ENCODE measurements around the gene TMEM130.
"Not testable (repeated sequence)": the region's sequence is repeated elsewhere in the genome, so short reads cannot be mapped to it uniquely, and the experiment has no call there.

The TMEM130 gene

DNA sequence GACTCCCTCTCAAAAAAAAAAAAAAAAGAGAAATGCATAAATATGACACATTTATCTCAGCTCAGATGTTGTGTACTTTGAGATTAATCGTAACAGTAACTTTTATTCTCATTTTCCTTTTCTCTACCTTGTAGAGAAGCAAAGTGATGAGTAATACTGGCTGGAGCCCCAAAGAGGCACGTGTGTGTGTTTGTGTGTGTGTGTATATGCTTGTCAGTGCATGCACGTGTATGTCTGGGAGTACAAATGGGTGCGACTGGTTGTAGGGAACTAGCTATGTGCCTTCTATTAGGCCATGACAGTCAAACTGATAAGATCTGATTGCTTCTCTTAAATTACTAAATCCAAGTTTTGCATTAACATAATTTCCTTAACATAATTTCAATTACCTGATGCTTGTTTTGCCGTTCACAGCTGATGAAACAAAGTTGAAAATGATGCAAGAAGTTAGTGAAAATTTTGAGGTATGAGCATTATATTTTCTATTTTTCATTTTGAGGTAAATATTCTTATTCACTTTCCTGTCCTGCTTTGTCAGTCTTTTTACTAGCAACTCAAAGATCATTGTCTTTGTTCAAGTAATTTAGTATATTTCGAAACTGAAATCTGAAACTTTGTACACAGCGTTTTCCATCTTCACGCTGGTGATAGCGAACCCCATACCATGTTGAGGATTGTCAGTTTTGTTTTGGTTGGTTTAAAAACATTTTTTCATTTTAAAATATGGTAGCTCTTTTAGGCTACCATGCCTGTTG, 11.9 kb upstream of the TMEM130 start:
- peak overlapping the region; percentile 45 for H3K27ac Mint-ChIP-seq
- ATAC-seq (no peak), DNase-seq (ENCODE audit: low spot score in 2 of 2) (no peak)
- no peak overlapping the region for H3K4me3 Mint-ChIP-seq
- peaks cover 9% of the 10 kb centered on the region for H3K4me1 Mint-ChIP-seq
- peaks cover 72% of the 10 kb centered on the region for H3K36me3 Mint-ChIP-seq
- no peaks in the 10 kb centered on the region for H3K9me3 Mint-ChIP-seq

DNA sequence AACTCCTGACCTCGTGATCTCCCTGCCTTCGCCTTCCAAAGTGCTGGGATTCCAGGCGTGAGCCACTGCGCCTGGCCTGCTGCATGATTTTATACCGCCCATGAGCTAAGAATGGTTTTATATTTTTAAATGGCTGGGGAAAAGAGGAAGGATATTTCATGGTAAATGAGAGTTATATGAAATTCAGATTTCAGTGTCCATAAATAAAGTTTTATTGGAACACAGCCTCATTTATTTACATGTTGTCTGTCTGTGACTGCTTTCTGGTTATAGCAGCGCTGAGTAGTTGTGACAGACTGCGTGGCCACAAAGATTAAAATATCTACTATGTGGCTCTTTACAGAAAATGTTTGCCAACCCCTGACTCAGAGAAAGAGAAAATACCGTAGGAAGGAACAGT, 10.7 kb upstream of the TMEM130 start:
- no peak for DNase-seq (ENCODE audit: low spot score in 2 of 2)
- Mint-ChIP-seq H3K27ac (peak overlapping the region; percentile 97), H3K36me3 (peaks cover 69% of the 10 kb centered on the region), H3K4me3 (peak overlapping the region; percentile 88), H3K4me1 (peaks cover 9% of the 10 kb centered on the region), H3K9me3 (no peaks in the 10 kb centered on the region)
- no peak for ATAC-seq

DNA sequence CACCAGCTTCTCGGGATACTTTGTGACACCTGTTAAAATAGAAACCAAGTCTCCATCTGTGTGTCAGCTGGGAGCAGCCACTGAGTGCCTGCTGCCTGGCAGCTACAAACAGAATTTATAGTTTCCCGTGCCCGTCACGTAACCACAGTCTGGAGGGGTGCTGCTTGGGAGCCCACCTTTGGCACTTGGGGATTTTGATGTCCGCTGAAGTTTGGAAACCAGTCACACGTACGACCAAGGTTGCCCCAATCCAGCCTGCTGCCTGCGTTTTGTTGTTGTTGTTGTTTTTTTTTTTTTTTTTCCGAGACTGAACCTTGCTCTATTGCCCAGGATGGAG, 10.1 kb upstream of the TMEM130 start:
- Mint-ChIP-seq H3K36me3 (peaks cover 64% of the 10 kb centered on the region), H3K4me3 (peak overlapping the region; percentile 88), H3K27ac (peak overlapping the region; percentile 97), H3K9me3 (no peaks in the 10 kb centered on the region), H3K4me1 (peaks cover 9% of the 10 kb centered on the region)
- DNase-seq (ENCODE audit: low spot score in 2 of 2) (no peak), ATAC-seq (no peak)

DNA sequence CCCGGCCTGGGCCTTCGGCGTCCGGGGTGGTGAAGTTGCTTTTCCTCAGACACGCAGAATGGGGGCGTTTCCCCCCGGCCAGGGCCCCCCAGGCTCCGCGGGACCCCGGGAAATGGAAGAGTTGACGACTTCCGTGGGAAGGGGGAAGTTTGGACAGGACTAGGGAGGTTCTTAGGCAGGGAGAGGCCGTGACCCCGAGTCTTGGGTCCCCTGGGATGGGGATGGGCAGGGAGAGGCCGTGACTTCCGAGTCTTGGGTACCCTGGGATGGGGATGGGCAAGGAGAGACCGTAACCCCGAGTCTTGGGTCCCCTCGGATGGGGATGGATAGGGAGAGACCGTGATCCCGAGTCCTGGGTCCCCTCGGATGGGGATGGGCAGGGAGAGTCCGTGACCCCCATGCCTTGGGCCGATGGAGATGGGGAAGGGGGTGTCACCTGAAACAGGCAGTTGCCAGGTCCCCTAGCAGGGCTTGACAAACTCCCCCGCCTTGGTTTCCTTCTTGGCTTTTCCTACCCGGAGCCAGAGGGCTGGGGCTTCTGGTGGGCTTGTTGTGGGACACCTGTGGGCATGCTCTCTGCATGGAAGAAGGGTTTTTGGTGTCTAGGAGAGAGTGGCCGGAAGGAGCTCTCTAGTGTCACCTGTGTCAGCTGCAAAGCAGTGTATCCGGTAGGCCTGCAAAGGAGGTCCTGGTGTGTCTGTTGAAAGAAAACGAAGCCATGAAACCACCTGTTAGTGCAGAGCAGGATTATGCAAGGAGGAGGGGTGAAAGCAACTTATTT, 9.6 kb upstream of the TMEM130 start:
- peak overlapping the region; percentile 97 for H3K27ac Mint-ChIP-seq
- H3K9me3 Mint-ChIP-seq: no peaks in the 10 kb centered on the region
- DNase-seq (ENCODE audit: low spot score in 2 of 2) (peak; percentile 32 to 76), ATAC-seq (peak; percentile 82)
- peaks cover 59% of the 10 kb centered on the region for H3K36me3 Mint-ChIP-seq
- H3K4me3 Mint-ChIP-seq: peak overlapping the region; percentile 88
- H3K4me1 Mint-ChIP-seq: peaks cover 9% of the 10 kb centered on the region

DNA sequence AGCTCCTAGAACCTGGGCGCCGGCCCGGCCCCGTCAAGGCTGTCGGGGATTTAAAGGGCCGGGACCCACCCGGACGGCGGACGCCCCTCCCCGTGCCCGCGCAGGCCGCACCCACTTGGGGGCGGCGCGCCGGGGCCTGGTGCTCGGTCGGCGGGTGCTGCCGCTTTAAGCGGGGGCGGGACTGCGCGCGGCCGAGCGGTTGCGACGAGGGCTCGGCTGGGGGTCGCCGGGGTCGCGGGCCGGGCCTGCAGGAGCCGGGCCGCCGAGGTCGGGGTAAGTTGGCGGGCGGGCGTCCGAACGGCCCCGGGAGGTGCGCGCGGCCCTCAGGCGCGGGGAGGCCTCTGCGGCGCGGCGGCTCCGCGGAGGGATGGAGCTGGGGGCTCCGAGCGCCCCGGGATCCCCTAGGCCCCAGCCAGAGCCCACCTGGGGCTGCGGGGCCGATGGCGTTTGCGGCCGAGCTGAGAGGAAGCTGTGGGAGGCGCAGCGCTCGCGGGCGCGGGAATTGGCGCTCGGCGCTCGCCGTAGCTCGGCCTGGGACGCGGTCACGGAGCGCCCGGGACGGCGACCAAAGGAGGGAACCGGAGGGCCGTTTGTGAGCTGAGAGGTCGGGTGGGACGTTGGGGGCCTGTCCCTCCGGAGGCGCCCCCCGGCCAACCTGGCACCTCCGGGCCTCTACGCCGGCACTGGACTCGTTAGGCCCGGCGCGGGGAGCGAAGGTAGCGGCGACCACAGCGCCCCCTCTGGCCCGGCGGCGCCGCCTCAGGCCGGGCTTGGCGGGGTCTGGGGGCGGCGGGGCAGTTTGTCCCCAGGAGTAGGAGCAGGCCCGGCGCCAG, 8.8 kb upstream of the TMEM130 start, which contains the start of gene TRRAP:
Gene TRRAP (plus strand): TSS at position 168 of the 833 bp plus-strand sequence. CDS start 2,619 bp downstream, outside the sequence.
- DNase-seq (ENCODE audit: low spot score in 2 of 2): peak; percentile 76 to 89
- peak; percentile 86 for ATAC-seq
- peak within 1 kb of the TSS; percentile 97 for H3K27ac Mint-ChIP-seq
- H3K36me3 Mint-ChIP-seq: peaks cover 51% of the 10 kb centered on the region
- peak within 1 kb of the TSS; percentile 88 for H3K4me3 Mint-ChIP-seq
- no peaks in the 10 kb centered on the region for H3K9me3 Mint-ChIP-seq
- peaks cover 3% of the 10 kb centered on the region for H3K4me1 Mint-ChIP-seq

DNA sequence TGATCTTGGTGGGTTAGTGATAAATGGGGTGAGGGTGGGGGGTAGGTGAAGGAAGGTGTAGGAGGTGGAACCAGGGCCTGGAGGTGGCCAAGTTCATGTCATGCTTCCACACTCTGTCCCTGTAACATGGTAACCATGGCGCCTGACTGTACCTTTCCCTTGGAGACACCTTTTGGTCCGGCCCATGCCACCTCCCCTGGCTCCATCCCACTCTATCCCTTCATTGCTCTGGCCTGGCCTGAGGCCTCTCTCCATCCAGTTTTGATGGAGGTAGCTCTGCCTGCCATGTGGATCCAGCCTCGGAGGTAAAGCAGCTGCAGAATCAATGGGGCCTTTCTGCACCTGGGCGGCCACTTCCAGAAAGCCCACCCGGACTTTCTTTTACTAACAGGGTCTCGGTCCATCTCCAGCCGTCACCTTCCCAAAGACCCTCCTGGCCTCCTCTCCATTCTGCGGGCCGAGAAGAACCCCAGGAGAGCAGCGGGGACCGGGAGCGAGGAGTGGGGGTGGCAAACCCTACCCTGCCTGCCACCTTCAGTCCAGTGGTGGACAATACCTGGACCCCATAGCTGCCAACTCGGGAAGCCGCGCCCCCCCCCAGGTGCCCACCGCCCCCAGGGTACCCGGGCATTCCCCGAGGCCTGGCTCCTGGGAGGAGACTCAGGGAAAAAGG, 8.0 kb upstream of the TMEM130 start:
- Mint-ChIP-seq H3K4me3 (peak overlapping the region; percentile 88), H3K9me3 (no peaks in the 10 kb centered on the region), H3K36me3 (peaks cover 43% of the 10 kb centered on the region), H3K4me1 (no peaks in the 10 kb centered on the region), H3K27ac (peak overlapping the region; percentile 60)
- no peak for ATAC-seq
- DNase-seq (ENCODE audit: low spot score in 2 of 2): no peak

DNA sequence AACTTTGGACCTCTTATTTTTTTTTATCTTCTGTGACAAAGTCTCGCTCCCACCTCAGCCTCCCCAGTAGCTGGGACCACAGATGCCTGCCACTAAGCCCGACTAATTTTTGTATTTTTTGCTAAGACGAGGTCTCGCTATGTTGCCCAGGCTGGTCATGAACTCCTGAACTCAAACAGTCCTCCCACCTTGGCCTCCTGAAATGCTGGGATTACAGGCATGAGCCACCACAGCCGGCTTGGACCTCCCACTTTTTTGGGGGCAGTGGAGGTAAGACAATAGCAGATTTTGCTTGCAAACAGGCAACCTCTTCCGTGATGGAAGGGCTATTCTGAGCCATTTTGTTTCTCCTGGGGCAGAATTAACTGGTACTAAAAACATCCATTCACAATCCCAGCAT, 7.3 kb upstream of the TMEM130 start:
- ATAC-seq: no peak
- Mint-ChIP-seq H3K36me3 (peaks cover 36% of the 10 kb centered on the region), H3K4me1 (no peaks in the 10 kb centered on the region), H3K4me3 (peak overlapping the region; percentile 88), H3K27ac (peak overlapping the region; percentile 60), H3K9me3 (no peaks in the 10 kb centered on the region)
- no peak for DNase-seq (ENCODE audit: low spot score in 2 of 2)

DNA sequence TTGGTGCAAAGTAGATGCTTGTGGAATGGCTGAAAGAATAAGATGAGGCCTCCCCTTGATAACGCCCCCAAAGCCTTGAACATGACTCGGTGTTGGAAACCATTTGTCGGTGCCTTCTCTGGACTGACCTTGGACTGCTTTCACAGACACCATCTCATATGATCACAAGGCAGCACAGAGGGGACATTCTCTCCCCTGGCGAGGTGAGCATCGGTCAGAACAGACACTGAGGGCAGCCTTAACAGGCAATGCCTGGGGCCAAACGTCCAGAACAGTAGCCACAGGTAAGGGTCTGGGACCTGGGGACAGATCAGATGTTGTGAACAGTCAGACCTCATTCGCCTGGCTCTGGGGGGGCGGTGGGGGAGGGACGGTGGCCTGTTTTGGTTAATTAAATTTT, 5.7 kb upstream of the TMEM130 start:
- DNase-seq (ENCODE audit: low spot score in 2 of 2) (no peak), ATAC-seq (no peak)
- H3K4me3 Mint-ChIP-seq: no peak overlapping the region
- H3K36me3 Mint-ChIP-seq: peaks cover 20% of the 10 kb centered on the region
- no peak overlapping the region for H3K27ac Mint-ChIP-seq
- no peaks in the 10 kb centered on the region for H3K9me3 Mint-ChIP-seq
- H3K4me1 Mint-ChIP-seq: no peaks in the 10 kb centered on the region

DNA sequence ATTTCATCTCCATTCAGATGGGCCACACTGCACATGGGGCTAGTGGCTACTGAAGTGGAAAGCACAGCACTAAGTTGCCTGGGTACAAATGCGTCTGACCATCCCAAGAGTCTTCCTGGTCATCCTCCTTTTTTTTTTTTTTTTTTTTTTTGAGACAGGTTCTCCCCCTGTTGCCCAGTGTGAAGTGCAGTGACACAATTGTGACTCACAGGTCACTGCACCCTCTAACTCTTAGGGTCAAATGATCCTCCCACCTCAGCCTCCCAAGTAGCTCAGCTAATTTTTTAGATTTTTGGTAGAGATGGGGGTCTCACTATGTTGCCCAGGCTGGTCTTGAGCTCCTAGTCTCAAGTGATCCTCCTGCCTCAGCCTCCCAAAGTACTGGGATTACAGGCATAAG, 5.1 kb upstream of the TMEM130 start:
- Mint-ChIP-seq H3K4me3 (no peak overlapping the region), H3K4me1 (no peaks in the 10 kb centered on the region), H3K36me3 (peaks cover 14% of the 10 kb centered on the region), H3K9me3 (no peaks in the 10 kb centered on the region), H3K27ac (no peak overlapping the region)
- DNase-seq (ENCODE audit: low spot score in 2 of 2): no peak
- ATAC-seq: no peak

DNA sequence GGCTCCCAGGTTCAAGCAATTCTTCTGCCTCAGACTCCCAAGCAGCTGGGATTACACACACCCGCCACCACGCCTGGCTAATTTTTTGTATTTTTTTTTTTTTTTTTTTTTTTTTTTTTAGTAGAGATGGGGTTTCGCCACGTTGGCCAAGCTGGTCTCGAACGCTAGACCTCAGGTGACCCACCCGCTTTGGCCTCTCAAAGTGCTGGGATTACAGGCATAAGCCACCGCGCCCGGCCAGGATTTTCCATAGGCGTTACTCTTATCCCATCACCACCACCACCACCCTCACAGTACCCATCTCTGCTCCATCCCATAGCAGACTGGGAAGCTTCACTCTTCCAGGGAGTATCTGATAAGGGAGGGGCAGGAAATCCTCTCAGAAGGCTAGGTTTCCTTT, 3.8 kb upstream of the TMEM130 start:
- DNase-seq (ENCODE audit: low spot score in 2 of 2); H3K4me3 Mint-ChIP-seq; H3K36me3 Mint-ChIP-seq; H3K4me1 Mint-ChIP-seq; H3K9me3 Mint-ChIP-seq; ATAC-seq; H3K27ac Mint-ChIP-seq: not testable (repeated sequence)

DNA sequence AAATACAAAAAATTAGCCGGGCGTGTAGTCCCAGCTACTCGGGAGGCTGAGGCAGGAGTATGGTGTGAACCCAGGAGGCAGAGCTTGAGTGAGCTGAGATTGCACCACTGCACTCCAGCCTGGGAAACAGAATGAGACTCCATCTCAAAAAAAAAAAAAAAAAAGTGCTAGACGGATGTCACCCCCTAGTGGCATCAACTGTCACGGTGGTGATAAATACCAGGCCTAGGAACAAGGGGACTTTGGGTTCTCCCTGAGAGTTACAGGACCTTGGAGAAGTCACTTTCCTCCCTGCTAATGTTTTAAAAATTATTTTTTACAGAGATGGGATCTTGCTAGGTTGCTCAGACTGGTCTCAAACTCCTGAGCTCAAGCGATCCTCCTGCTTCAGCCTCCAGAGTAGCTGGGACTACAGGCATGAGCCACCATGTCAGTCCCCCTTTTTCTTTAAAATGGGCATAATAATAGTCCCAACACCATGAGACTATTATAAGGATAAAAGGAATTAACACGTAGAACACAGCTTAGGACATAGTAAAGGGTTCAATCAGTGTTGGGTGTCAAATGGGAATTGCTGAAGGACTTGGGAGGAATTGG, 2.6 kb upstream of the TMEM130 start:
- H3K36me3 Mint-ChIP-seq: no peaks in the 10 kb centered on the region
- no peak for DNase-seq (ENCODE audit: low spot score in 2 of 2)
- H3K9me3 Mint-ChIP-seq: no peaks in the 10 kb centered on the region
- H3K4me1 Mint-ChIP-seq: no peaks in the 10 kb centered on the region
- no peak overlapping the region for H3K4me3 Mint-ChIP-seq
- peak; percentile 45 for ATAC-seq
- no peak overlapping the region for H3K27ac Mint-ChIP-seq

DNA sequence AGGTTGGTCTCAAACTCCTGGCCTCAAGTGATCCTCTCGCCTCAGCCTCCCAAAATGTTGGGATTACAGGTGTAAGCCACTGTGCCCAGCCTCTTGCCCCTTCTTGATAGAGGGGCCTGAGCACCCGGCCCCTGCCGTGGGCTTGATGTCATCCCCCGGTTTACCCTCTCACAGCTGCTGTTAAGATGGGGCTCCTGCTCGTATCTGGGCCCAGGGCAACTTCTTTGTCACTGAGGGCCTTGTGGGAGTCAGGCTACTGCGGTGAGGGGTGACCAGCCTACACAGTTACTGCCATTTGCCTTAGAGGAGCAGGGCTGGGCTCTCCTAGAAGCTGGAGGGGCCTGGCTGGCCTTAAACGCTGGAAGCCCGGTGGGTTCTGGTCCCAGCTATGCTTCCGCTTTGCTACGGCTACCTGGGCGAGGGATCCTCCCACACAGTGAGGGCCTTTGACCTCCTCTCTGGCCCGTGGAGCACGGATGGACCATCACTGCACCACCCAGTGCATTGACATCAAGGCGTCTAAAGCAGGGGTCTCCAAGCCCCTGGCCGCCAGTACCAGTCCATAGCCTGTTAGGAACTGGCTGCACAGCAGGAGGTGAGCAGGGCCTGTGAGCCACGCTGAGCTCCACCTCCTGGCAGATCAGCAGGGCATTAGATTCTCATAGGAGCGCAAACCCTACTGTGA, 1.1 kb upstream of the TMEM130 start:
- Mint-ChIP-seq H3K36me3 (no peaks in the 10 kb centered on the region), H3K9me3 (no peaks in the 10 kb centered on the region), H3K4me3 (peak overlapping the region; percentile 71), H3K4me1 (no peaks in the 10 kb centered on the region), H3K27ac (no peak overlapping the region)
- DNase-seq (ENCODE audit: low spot score in 2 of 2) (no peak), ATAC-seq (no peak)

DNA sequence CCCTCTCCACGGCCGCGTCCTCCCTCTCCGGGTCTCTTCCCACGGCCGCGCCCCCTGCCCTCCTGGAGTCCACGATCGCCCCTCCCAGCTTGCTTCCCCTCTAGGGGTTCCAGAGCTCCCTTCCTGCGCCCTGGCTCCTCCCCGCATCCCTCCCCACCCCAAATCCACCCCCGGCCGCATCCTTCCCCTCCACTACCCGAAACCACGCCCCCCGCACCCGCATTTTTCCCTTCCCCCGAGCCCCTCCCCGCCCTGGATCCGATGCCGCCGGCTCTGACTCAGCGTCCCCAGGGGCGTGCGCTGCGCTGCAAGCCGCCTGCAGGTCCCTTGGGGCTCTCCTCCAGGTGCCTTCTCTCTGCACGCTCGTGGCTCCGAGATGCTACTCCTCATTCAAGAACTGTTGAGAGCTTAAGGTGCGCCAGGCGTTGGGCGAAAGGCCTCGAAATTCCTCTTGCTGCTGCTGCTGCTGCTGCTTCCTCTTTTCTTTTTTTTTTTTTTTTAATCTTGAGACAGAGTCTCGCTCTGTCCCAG, 372 bp upstream of the TMEM130 start:
- H3K9me3 Mint-ChIP-seq: no peaks in the 10 kb centered on the region
- DNase-seq (ENCODE audit: low spot score in 2 of 2): peak in 1 of 2 donors; percentile 56
- peak; percentile 84 for ATAC-seq
- peak overlapping the region; percentile 71 for H3K4me3 Mint-ChIP-seq
- H3K36me3 Mint-ChIP-seq: no peaks in the 10 kb centered on the region
- H3K4me1 Mint-ChIP-seq: no peaks in the 10 kb centered on the region
- no peak overlapping the region for H3K27ac Mint-ChIP-seq

DNA sequence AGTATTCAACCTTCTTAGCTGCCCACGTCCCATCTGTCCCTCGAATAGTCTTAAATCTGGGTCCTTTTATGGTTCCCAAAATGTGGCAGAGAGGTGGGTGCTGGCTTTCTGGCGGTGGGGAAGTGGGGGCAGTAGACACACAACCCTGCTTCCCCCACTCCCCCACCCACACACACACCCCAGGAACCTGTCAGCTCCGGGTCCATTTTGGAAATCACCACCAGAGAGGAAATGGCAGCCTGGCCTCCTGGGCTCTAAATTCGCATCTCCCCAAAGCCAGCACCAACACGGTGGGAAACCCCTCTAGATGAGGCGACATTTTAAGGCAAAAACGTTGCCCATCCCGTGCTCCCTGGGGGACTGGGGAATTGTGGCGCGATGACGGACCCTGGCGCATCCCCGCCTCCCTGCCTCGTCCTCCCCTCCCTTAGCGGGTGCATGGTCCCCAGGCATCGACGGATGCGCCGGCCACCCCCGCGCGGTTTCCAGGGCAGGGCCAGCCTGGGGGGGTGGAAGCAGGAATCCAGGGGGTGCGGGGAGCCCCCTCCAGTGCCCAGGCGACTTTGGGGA, 702 bp downstream of the TMEM130 start:
- ATAC-seq (no peak), DNase-seq (ENCODE audit: low spot score in 2 of 2) (no peak)
- Mint-ChIP-seq H3K36me3 (no peaks in the 10 kb centered on the region), H3K9me3 (no peaks in the 10 kb centered on the region), H3K27ac (no peak overlapping the region), H3K4me3 (peak overlapping the region; percentile 71), H3K4me1 (no peaks in the 10 kb centered on the region)
